Chondrocyte (in vitro differentiated cells): ENCODE results near the gene TRAPPC2B. TPM values are rescaled to one million over a fixed set of nuclear protein-coding genes. Genes with fewer than 3 reads are reported as not detected.
A peak's percentile ranks its signal among the peaks of the same experiment; 100 is the strongest.

Source experiments
- DNase-seq: peaks from one replicate; pipeline ENCODE4 v3.0.0; 2021; ENCODE audit warnings: mixed read lengths, low spot score
- H3K27ac Mint-ChIP-seq: one replicate; pipeline ENCODE4 v1.8.0; 2021; ENCODE audit warnings: mild to moderate bottlenecking, moderate library complexity, mixed read lengths; ENCODE audit not compliant: unreplicated experiment
- H3K27me3 Mint-ChIP-seq: 2 replicates; pipeline ENCODE4 v1.8.0; 2021; ENCODE audit warnings: low read depth, mixed read lengths
- H3K36me3 Mint-ChIP-seq: 2 replicates; pipeline ENCODE4 v1.8.0; 2021; ENCODE audit warnings: low read depth, mixed read lengths
- H3K4me1 Mint-ChIP-seq: 2 replicates; pipeline ENCODE4 v1.8.0; 2021; ENCODE audit warnings: low read depth, mild to moderate bottlenecking, mixed read lengths
- H3K4me3 Mint-ChIP-seq: one replicate; pipeline ENCODE4 v1.8.0; 2021; ENCODE audit warnings: mild to moderate bottlenecking, moderate library complexity, mixed read lengths; ENCODE audit not compliant: unreplicated experiment
- H3K9me3 Mint-ChIP-seq: 2 replicates; pipeline ENCODE4 v1.8.0; 2021; ENCODE audit warnings: low read depth, mixed read lengths
- CTCF ChIP-seq: fragments of 200-600 bp; sonication (generic); IDR thresholded peaks from 2 replicates; pipeline ENCODE4 v1.5.0; 2021; ENCODE audit warnings: antibody characterized with exemption, mild to moderate bottlenecking, moderate library complexity
- total RNA-seq: library from RNA; stranded (reverse); gene quantifications from 3 replicates; pipeline ENCODE4 v1.2.1, GENCODE V29; 2021

Gene TRAPPC2B
- total RNA-seq, 1 donor from 2014 or later, result 9.9 TPM

- no peak overlapping the region for H3K27ac Mint-ChIP-seq
- H3K4me1 Mint-ChIP-seq, result no peaks in the 10 kb centered on the region
- peaks cover 5% of the 10 kb centered on the region for H3K9me3 Mint-ChIP-seq
- TF ChIP-seq CTCF, result no peak
- no peaks in the 10 kb centered on the region for H3K27me3 Mint-ChIP-seq
- peaks cover 11% of the 10 kb centered on the region for H3K36me3 Mint-ChIP-seq
- no peak overlapping the region for H3K4me3 Mint-ChIP-seq
- no peak for DNase-seq
These were observed 40.6 kb downstream of the TRAPPC2B start for GRCh38 chr19:57403737-57404563.

GRCh38 chr19:57406516-57407123 is 43.3 kb downstream of the TRAPPC2B start:
- H3K36me3 Mint-ChIP-seq, result no peaks in the 10 kb centered on the region
- no peak overlapping the region for H3K27ac Mint-ChIP-seq
- TF ChIP-seq CTCF, result peak; percentile 85
- no peak for DNase-seq
- no peak overlapping the region for H3K4me3 Mint-ChIP-seq
- peaks cover 10% of the 10 kb centered on the region for H3K4me1 Mint-ChIP-seq
- no peaks in the 10 kb centered on the region for H3K9me3 Mint-ChIP-seq
- no peaks in the 10 kb centered on the region for H3K27me3 Mint-ChIP-seq

DNA sequence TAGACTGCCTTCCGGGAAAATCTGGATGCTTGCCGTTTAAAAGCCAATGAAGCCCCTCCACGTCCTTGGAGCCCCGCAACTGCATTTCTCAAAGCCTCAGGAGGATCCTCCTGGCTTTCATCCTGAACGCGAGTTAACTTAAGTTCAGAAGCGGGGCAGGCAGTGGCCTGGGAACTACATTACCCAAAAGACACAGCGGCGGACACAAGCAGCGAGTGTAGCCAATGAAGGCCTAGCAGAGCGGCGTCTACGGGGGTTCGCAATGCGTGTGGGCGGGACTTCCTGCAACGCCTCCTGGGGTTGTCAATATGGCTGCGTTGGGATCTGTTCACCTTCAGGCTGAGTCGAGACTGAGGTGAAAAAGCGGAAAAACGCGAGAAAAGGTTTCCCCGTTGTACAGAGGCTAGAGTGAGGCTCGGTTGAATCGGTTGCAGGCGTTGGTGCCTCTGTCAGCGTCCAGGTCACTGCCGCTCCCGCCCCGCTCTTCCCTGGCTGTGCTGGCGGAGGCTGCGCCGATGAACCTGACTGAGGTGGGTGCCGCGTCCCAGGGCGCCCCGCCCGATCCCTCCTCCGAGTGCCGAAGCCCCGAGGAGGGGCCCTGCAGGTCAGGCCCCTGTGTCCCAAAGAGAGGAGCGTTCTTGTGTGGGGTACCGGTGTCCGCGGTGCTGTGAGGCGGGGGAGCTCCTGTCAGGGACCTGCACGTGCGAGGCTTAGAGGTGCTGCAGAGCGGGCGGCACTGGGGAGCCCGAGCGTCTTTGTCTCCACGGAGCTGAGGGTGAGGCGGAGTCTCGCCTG is 47.7 kb downstream of the TRAPPC2B start, which contains the start of gene ZNF17:
Gene ZNF17 (plus strand): TSS at position 285 of the 795 bp plus-strand sequence. CDS start 2,455 bp downstream, outside the sequence.
- Mint-ChIP-seq H3K4me1 (peaks cover 19% of the 10 kb centered on the region), H3K9me3 (peaks cover 3% of the 10 kb centered on the region), H3K27ac (peak within 1 kb of the TSS; percentile 83), H3K36me3 (peaks cover 14% of the 10 kb centered on the region), H3K4me3 (peak within 1 kb of the TSS; percentile 87), H3K27me3 (no peaks in the 10 kb centered on the region)
- TF ChIP-seq CTCF, result no peak
- peak; percentile 97 for DNase-seq

Other genes starting within 250 kb of the TRAPPC2B start
- not detected in 3 replicates for gene USP29, start 243.6 kb upstream of the TRAPPC2B start, total RNA-seq
- gene ZIM3, start 218.3 kb upstream of the TRAPPC2B start, total RNA-seq, result not detected in 3 replicates
- not detected in 3 replicates for gene DUXA, start 196.1 kb upstream of the TRAPPC2B start, total RNA-seq
- 29.8 to 35.4 TPM (median 35.0 TPM) in 3 replicates for gene ZNF264, start 172.1 kb upstream of the TRAPPC2B start, total RNA-seq
- 0.72 to 0.82 TPM (median 0.75 TPM) in 3 replicates for gene AURKC, start 132.5 kb upstream of the TRAPPC2B start, total RNA-seq
- 24.3 to 25.5 TPM (median 25.1 TPM) in 3 replicates for gene ZNF805, start 122.9 kb upstream of the TRAPPC2B start, total RNA-seq
- 77.3 to 81.4 TPM (median 79.1 TPM) in 3 replicates for gene ZNF460, start 83.1 kb upstream of the TRAPPC2B start, total RNA-seq
- gene ZNF543, start 43.1 kb upstream of the TRAPPC2B start, total RNA-seq, result 5.1 to 6.7 TPM (median 5.3 TPM) in 3 replicates
- 7.5 to 9.6 TPM (median 8.0 TPM) in 3 replicates for gene ZNF304, start 12.3 kb upstream of the TRAPPC2B start, total RNA-seq
- gene ZNF547, start within 50 bp of the TRAPPC2B start, total RNA-seq, result 2.4 to 7.1 TPM (median 2.9 TPM) in 3 replicates
- 15.1 to 22.2 TPM (median 15.6 TPM) in 3 replicates for gene ZNF548, start 26.3 kb downstream of the TRAPPC2B start, total RNA-seq
- 6.1 to 12.3 TPM (median 6.9 TPM) in 3 replicates for gene ZNF17, start 47.6 kb downstream of the TRAPPC2B start, total RNA-seq
- 7.8 to 10.3 TPM (median 8.1 TPM) in 3 replicates for gene ZNF749, start 71.8 kb downstream of the TRAPPC2B start, total RNA-seq
- 0.26 to 0.97 TPM (median 0.75 TPM) in 3 replicates for gene VN1R1, start 93.6 kb downstream of the TRAPPC2B start, total RNA-seq
- gene ZNF772, start 114.0 kb downstream of the TRAPPC2B start, total RNA-seq, result 6.0 to 12.8 TPM (median 7.0 TPM) in 3 replicates
- gene ZNF419, start 124.2 kb downstream of the TRAPPC2B start, total RNA-seq, result 11.6 to 15.5 TPM (median 13.2 TPM) in 3 replicates
- gene ZNF773, start 136.4 kb downstream of the TRAPPC2B start, total RNA-seq, result 8.7 to 10.1 TPM (median 9.0 TPM) in 3 replicates
- gene ZNF549, start 163.8 kb downstream of the TRAPPC2B start, total RNA-seq, result 6.8 to 7.4 TPM (median 7.1 TPM) in 3 replicates
- gene ZNF550, start 196.3 kb downstream of the TRAPPC2B start, total RNA-seq, result 6.9 to 11.3 TPM (median 8.6 TPM) in 3 replicates
- 5.4 to 7.7 TPM (median 6.0 TPM) in 3 replicates for gene ZNF416, start 215.4 kb downstream of the TRAPPC2B start, total RNA-seq
- 4.8 to 7.2 TPM (median 5.5 TPM) in 3 replicates for gene ZIK1, start 220.6 kb downstream of the TRAPPC2B start, total RNA-seq
- gene ZNF530, start 236.3 kb downstream of the TRAPPC2B start, total RNA-seq, result 1.4 to 3.4 TPM (median 2.2 TPM) in 3 replicates